HCT116 (cell line): Measurements from ENCODE around the gene PLCB3. TPM values are rescaled to one million over a fixed set of nuclear protein-coding genes. Genes with fewer than 3 reads are reported as not detected.

Experiments
- ATAC-seq: fragments of 200-7000 bp; cut with Tn5 transposase; 2 replicates; pipeline ENCODE4 v1.9.1; 2020; ENCODE audit warnings: mild to moderate bottlenecking, moderate library complexity
- BruUV-seq: library from RNA; stranded (reverse); fragments of 400-500 nt; replicated peaks from 2 replicates; lab custom pipeline; 2021; lab: Mats Ljungman, UMichigan
- CTCF ChIA-PET: fragments of 300-600 bp; sonication (Branson Sonifier 250); formaldehyde crosslinking; loops from one replicate; lab custom pipeline; 2021; ENCODE audit warnings: antibody characterized with exemption; lab: Charles Lee
- POLR2A ChIA-PET: fragments of 300-600, 350-600 bp; sonication (Branson Sonifier 250); formaldehyde crosslinking; loops from one replicate; lab custom pipeline; 2021; ENCODE audit warnings: antibody characterized with exemption; lab: Charles Lee
- RAD21 ChIA-PET, 2 experiments: fragments of 300-600 bp; sonication (Branson Sonifier 250); formaldehyde crosslinking; loops; one replicate each; lab custom pipeline; 2023; ENCODE audit warnings: low total read pairs in 2 of 2; ENCODE audit not compliant: uncharacterized antibody in 2 of 2, unreplicated experiment in 2 of 2, low non-redundant PET in 1 of 2; lab: Charles Lee
- DNase-seq: peaks from one replicate; pipeline ENCODE4 v3.0.0-alpha.2; 2010; ENCODE audit warnings: low read depth, low spot score
- H2AFZ ChIP-seq: fragments of 200-600 bp; shearing (Covaris generic), sonication (generic); 2 replicates; pipeline ENCODE4 v1.6.1; 2017; ENCODE audit warnings: low read depth, mixed run types, mixed read lengths, antibody characterized with exemption, low read length; ENCODE audit not compliant: poor library complexity, severe bottlenecking
- H3K27ac ChIP-seq: 2 replicates; pipeline ENCODE4 v1.5.1; 2012; ENCODE audit warnings: low read depth, low read length
- H3K27me3 ChIP-seq: fragments of 200-600 bp; sonication (generic); 2 replicates; pipeline ENCODE4 v1.6.1; 2016; ENCODE audit warnings: mixed run types, low read length, mixed read lengths; ENCODE audit not compliant: insufficient read depth
- H3K36me3 ChIP-seq, 2 experiments: fragments of 200-500 bp in 1 of 2; fragments of 200-600 bp in 1 of 2; sonication (Bioruptor generic) in 1 of 2; sonication (generic) in 1 of 2; 2 replicates each; pipeline versions ENCODE4 v1.5.1 to v1.6.1; 2014 to 2016; ENCODE audit warnings: low read length in 2 of 2, inconsistent platforms in 1 of 2, mixed read lengths in 1 of 2, mixed run types in 1 of 2; ENCODE audit not compliant: insufficient read depth in 2 of 2, control insufficient read depth in 1 of 2
- H3K4me1 ChIP-seq, 2 experiments: fragments of 200-600 bp in 1 of 2; sonication (generic) in 1 of 2; 2 replicates each; pipeline versions ENCODE4 v1.5.1 to v1.6.1; 2012 to 2017; ENCODE audit warnings: low read length in 2 of 2, inconsistent platforms in 1 of 2, mild to moderate bottlenecking in 1 of 2, mixed read lengths in 1 of 2, mixed run types in 1 of 2, moderate library complexity in 1 of 2; ENCODE audit not compliant: insufficient read depth in 2 of 2, control insufficient read depth in 1 of 2
- H3K4me2 ChIP-seq: fragments of 200-600 bp; sonication (generic); 2 replicates; pipeline ENCODE4 v1.6.1; 2017; ENCODE audit warnings: mixed run types, low read length, mixed read lengths
- H3K4me3 ChIP-seq, 2 experiments: fragments of 200-600 bp in 1 of 2; sonication (generic) in 1 of 2; replicated peaks in 1 of 2; 2 replicates each; pipeline ENCODE4 v1.5.1; 2011 to 2016; ENCODE audit warnings: low read length in 2 of 2, control low read depth in 1 of 2, low read depth in 1 of 2, mild to moderate bottlenecking in 1 of 2, mixed read lengths in 1 of 2, mixed run types in 1 of 2
- H3K79me2 ChIP-seq: fragments of 200-600 bp; sonication (generic); 2 replicates; pipeline ENCODE4 v1.6.1; 2017; ENCODE audit warnings: mild to moderate bottlenecking, mixed run types, low read length, moderate library complexity, mixed read lengths; ENCODE audit not compliant: insufficient read depth
- H3K9ac ChIP-seq: fragments of 200-600 bp; sonication (generic); 2 replicates; pipeline ENCODE4 v1.6.1; 2016; ENCODE audit warnings: low read length, mixed read lengths
- H3K9me2 ChIP-seq: fragments of 200-600 bp; sonication (generic), shearing (Covaris generic); 2 replicates; pipeline ENCODE4 v1.6.1; 2017; ENCODE audit warnings: mixed run types, mild to moderate bottlenecking, moderate library complexity; ENCODE audit not compliant: insufficient read depth
- H3K9me3 ChIP-seq, 2 experiments: fragments of 200-500 bp in 1 of 2; fragments of 200-600 bp in 1 of 2; sonication (Bioruptor generic) in 1 of 2; sonication (generic) in 1 of 2; 2 replicates each; pipeline ENCODE4 v1.6.1; 2014 to 2017; ENCODE audit warnings: low read length in 2 of 2, mixed read lengths in 2 of 2, inconsistent platforms in 1 of 2, low read depth in 1 of 2, mild to moderate bottlenecking in 1 of 2, mixed run types in 1 of 2, moderate library complexity in 1 of 2; ENCODE audit not compliant: control insufficient read depth in 1 of 2, insufficient read depth in 1 of 2
- H4K20me1 ChIP-seq: fragments of 200-600 bp; sonication (generic), shearing (Covaris generic); 2 replicates; pipeline ENCODE4 v1.6.1; 2017; ENCODE audit warnings: mixed run types, mild to moderate bottlenecking, moderate library complexity; ENCODE audit not compliant: insufficient read depth
- CBX3 ChIP-seq: IDR thresholded peaks from 2 replicates; pipeline ENCODE4 v1.6.1; 2012; ENCODE audit warnings: low read depth
- CEBPB ChIP-seq: IDR thresholded peaks from 2 replicates; pipeline ENCODE4 v1.6.1; 2012; ENCODE audit warnings: low read depth
- EZH2phosphoT487 ChIP-seq: fragments of 200-600 bp; IDR thresholded peaks from 2 replicates; pipeline ENCODE4 v1.6.1; 2018; ENCODE audit warnings: antibody characterized with exemption, borderline replicate concordance
- FOSL1 ChIP-seq: IDR thresholded peaks from 2 replicates; pipeline ENCODE4 v1.6.1; 2012; ENCODE audit warnings: low read depth
- JUND ChIP-seq: IDR thresholded peaks from 2 replicates; pipeline ENCODE4 v1.6.1; 2012
- POLR2A ChIP-seq: IDR thresholded peaks from 2 replicates; pipeline ENCODE4 v1.7.0; 2011; ENCODE audit warnings: borderline replicate concordance; ENCODE audit not compliant: insufficient read depth, insufficient read length; ENCODE audit errors: extremely low read depth
- POLR2AphosphoS5 ChIP-seq: IDR thresholded peaks from 2 replicates; pipeline ENCODE4 v1.6.1; 2011; ENCODE audit warnings: mild to moderate bottlenecking, low read depth, low read length, moderate library complexity
- SIN3A ChIP-seq: IDR thresholded peaks from 2 replicates; pipeline ENCODE4 v1.6.1; 2012; ENCODE audit warnings: low read depth
- ZNF274 ChIP-seq: fragments of 200-500 bp; sonication (Bioruptor generic); IDR thresholded peaks from 2 replicates; pipeline ENCODE4 v1.6.1; 2014; ENCODE audit warnings: mild to moderate bottlenecking, low read depth, low read length, inconsistent platforms
- intact Hi-C: fragments of 100-400 bp; cut with micrococcal nuclease; formaldehyde crosslinking; loops from 2 replicates; pipeline ENCODE4 v1.10.0; 2022
- total RNA-seq: library from RNA; stranded (reverse); gene quantifications from one replicate; pipeline ENCODE4 v1.2.1, GENCODE V29; 2021; ENCODE audit not compliant: unreplicated experiment
- TF ChIP-seq, protein P1 (sequence below): IDR thresholded peaks from 2 replicates; pipeline ENCODE4 v1.6.1; 2012; ENCODE audit warnings: low read depth

The PLCB3 gene
- total RNA-seq, 1 experiment from 2014 or later, result 106 TPM

DNA sequence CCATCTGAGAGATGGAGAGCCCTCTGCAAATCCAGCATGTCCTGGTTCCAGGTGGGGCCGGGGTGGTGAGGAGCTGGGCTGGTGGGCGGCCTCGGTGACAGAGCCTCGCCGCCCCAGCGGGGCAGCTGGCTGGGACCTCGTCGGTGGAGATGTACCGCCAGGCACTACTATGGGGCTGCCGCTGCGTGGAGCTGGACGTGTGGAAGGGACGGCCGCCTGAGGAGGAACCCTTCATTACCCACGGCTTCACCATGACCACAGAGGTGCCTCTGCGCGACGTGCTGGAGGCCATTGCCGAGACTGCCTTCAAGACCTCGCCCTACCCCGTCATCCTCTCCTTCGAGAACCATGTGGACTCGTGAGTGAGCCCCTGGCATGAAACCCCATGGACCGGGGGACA is 7.0 kb downstream of the PLCB3 start:
- ChIA-PET POLR2A (interaction anchor here (1.2 kb wide), 1 partner anchor 10 kb away, joined by 3 read pairs; no protein-coding TSS in a partner anchor), RAD21 (no interaction called here), CTCF (interaction anchor here (1.1 kb wide), 1 partner anchor 9 kb away, joined by 3 read pairs; no protein-coding TSS in a partner anchor)
- no peak for DNase-seq
- no peak for ATAC-seq
- Histone ChIP-seq H3K9me3 (no peaks in the 10 kb centered on the region), H3K79me2 (peaks cover 21% of the 10 kb centered on the region), H2AFZ (no peak overlapping the region), H3K4me2 (no peak overlapping the region), H3K9ac (no peak overlapping the region), H4K20me1 (no peaks in the 10 kb centered on the region), H3K4me3 (no peak overlapping the region), H3K27ac (no peak overlapping the region), H3K9me2 (no peaks in the 10 kb centered on the region), H3K4me1 (peaks cover 5 to 15% of the 10 kb centered on the region in 2 experiments; a peak in 3 of 4 replicates), H3K27me3 (no peaks in the 10 kb centered on the region), H3K36me3 (peaks cover 27 to 60% of the 10 kb centered on the region in 2 experiments; a peak in 3 of 4 replicates)
- intact Hi-C loops, result no loop called here
- TF ChIP-seq FOSL1 (no peak), JUND (no peak), CBX3 (no peak), POLR2AphosphoS5 (no peak), ZNF274 (no peak), SIN3A (no peak), POLR2A (no peak), EZH2phosphoT487 (no peak), CEBPB (no peak)
- TF ChIP-seq, protein P1, sequence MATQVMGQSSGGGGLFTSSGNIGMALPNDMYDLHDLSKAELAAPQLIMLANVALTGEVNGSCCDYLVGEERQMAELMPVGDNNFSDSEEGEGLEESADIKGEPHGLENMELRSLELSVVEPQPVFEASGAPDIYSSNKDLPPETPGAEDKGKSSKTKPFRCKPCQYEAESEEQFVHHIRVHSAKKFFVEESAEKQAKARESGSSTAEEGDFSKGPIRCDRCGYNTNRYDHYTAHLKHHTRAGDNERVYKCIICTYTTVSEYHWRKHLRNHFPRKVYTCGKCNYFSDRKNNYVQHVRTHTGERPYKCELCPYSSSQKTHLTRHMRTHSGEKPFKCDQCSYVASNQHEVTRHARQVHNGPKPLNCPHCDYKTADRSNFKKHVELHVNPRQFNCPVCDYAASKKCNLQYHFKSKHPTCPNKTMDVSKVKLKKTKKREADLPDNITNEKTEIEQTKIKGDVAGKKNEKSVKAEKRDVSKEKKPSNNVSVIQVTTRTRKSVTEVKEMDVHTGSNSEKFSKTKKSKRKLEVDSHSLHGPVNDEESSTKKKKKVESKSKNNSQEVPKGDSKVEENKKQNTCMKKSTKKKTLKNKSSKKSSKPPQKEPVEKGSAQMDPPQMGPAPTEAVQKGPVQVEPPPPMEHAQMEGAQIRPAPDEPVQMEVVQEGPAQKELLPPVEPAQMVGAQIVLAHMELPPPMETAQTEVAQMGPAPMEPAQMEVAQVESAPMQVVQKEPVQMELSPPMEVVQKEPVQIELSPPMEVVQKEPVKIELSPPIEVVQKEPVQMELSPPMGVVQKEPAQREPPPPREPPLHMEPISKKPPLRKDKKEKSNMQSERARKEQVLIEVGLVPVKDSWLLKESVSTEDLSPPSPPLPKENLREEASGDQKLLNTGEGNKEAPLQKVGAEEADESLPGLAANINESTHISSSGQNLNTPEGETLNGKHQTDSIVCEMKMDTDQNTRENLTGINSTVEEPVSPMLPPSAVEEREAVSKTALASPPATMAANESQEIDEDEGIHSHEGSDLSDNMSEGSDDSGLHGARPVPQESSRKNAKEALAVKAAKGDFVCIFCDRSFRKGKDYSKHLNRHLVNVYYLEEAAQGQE, result no peak
- no TSS peak for BruUV-seq
